ENCODE results near the gene DMTF1. TPM values are rescaled to one million over a fixed set of nuclear protein-coding genes. Genes with fewer than 3 reads are reported as not detected.

The DMTF1 gene
- total RNA-seq, 2 experiments from 2014 or later: 63.0 to 65.1 TPM

- H3K27ac Mint-ChIP-seq: peak overlapping the region; percentile 99
- H3K4me1 Mint-ChIP-seq (ENCODE audit: low read depth): peaks cover 24% of the 10 kb centered on the region
- ATAC-seq (no peak), DNase-seq (no peak)
- no peaks in the 10 kb centered on the region for H3K27me3 Mint-ChIP-seq
- intact Hi-C loops (cut with micrococcal nuclease): loop anchor here (5.0 kb wide), 1 partner anchor 94 kb away; the partner anchor contains the start of gene ELAPOR2
- TF ChIP-seq, protein P1, sequence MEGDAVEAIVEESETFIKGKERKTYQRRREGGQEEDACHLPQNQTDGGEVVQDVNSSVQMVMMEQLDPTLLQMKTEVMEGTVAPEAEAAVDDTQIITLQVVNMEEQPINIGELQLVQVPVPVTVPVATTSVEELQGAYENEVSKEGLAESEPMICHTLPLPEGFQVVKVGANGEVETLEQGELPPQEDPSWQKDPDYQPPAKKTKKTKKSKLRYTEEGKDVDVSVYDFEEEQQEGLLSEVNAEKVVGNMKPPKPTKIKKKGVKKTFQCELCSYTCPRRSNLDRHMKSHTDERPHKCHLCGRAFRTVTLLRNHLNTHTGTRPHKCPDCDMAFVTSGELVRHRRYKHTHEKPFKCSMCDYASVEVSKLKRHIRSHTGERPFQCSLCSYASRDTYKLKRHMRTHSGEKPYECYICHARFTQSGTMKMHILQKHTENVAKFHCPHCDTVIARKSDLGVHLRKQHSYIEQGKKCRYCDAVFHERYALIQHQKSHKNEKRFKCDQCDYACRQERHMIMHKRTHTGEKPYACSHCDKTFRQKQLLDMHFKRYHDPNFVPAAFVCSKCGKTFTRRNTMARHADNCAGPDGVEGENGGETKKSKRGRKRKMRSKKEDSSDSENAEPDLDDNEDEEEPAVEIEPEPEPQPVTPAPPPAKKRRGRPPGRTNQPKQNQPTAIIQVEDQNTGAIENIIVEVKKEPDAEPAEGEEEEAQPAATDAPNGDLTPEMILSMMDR (IDR thresholded peaks at IDR 0.05): no peak
- no peaks in the 10 kb centered on the region for H3K9me3 Mint-ChIP-seq
- peak overlapping the region; percentile 99 for H3K4me3 Mint-ChIP-seq
- POLR2A ChIA-PET: interaction anchor here (0.6 to 4.8 kb wide), 7 partner anchors 9 to 416 kb away, joined by 3 to 90 read pairs (median 4); partner anchors contain the start of gene TMEM243
- CTCF ChIA-PET: interaction anchor here (1.3 to 5.1 kb wide), 5 partner anchors 69 to 224 kb away, joined by 4 to 51 read pairs (median 7); partner anchors contain the start of genes ELAPOR2 and TMEM243
- H3K36me3 Mint-ChIP-seq (ENCODE audit: low read depth): peaks cover 24% of the 10 kb centered on the region
Measured at GRCh38 chr7:87151002-87151728, 1.1 kb upstream of the DMTF1 start.

DNA sequence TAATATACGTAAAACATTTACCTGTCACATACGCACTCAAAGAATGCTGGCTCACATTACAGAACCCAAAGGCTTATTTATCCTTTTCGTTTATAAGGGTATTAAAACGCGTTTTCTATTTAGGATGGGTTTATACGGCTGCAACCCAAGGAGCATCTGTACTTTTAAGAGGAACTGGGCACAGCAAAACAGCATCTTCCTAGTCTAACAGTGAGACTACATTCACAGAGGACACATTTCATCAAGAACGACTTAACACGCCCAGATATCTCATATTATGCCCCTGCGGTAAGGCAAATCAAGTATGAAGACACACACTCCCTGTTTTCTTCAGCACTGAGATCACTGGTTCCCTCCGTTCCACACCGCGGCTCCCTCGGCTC, 533 bp upstream of the DMTF1 start:
- ChIA-PET POLR2A (interaction anchor here (0.6 to 4.8 kb wide), 11 partner anchors 9 to 417 kb away, joined by 3 to 90 read pairs (median 4); partner anchors contain the start of gene TMEM243), CTCF (interaction anchor here (1.3 to 3.7 kb wide), 4 partner anchors 68 to 225 kb away, joined by 4 to 21 read pairs (median 6); partner anchors contain the start of genes ELAPOR2 and TMEM243)
- H3K27ac Mint-ChIP-seq: peak overlapping the region; percentile 99
- H3K4me3 Mint-ChIP-seq: peak overlapping the region; percentile 99
- H3K4me1 Mint-ChIP-seq (ENCODE audit: low read depth): peaks cover 29% of the 10 kb centered on the region
- ATAC-seq: peak; percentile 34
- intact Hi-C loops (cut with micrococcal nuclease): loop anchor here (1.0 to 5.0 kb wide), 3 partner anchors 65 to 212 kb away; partner anchors contain the start of gene ELAPOR2
- H3K27me3 Mint-ChIP-seq: no peaks in the 10 kb centered on the region
- no peak for DNase-seq
- no peaks in the 10 kb centered on the region for H3K9me3 Mint-ChIP-seq
- H3K36me3 Mint-ChIP-seq (ENCODE audit: low read depth): peaks cover 26% of the 10 kb centered on the region
- TF ChIP-seq, protein P1 (IDR thresholded peaks at IDR 0.05): no peak

DNA sequence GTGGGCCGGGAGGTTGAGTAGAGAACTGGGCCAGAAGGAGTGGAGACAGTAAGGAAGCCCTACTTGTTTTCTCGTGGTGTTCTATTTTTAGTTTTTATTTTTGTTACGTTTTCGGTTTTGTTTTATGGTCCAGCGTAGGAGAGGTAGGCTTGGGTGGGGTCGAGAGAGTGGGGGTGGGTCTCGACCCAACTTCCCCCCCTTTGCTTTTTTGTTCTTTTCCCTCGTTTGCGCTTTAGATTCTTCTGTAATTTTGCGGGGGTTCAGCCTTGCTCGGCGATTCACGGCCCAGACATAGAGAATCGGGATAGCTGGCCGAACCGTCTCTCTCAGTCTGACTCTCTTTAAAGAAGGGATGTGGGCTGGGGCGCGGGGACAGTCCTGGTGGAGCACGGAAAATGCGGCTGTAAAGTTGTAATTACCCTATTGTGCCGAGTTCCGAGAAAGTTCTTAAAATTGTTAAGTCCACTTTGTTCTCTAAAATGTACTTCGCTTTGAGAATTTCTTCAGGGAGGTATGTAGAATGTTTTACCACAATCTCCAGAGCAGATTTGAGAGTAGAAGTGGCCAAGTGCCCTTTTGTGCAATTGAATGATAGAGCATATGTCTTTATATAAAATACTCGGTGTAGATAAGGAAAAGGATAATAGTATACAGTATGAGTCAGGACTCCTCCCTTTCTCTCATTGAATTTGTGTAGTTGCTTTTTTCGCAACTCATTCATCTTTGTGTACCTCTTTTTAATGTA, 816 bp downstream of the DMTF1 start:
- Mint-ChIP-seq H3K4me3 (peak overlapping the region; percentile 99), H3K27me3 (no peaks in the 10 kb centered on the region), H3K4me1 (ENCODE audit: low read depth) (peaks cover 41% of the 10 kb centered on the region), H3K27ac (peak overlapping the region; percentile 99), H3K36me3 (ENCODE audit: low read depth) (peaks cover 32% of the 10 kb centered on the region), H3K9me3 (no peaks in the 10 kb centered on the region)
- ATAC-seq (peak; percentile 49), DNase-seq (peak; percentile 71)
- intact Hi-C loops (cut with micrococcal nuclease): loop anchor here (1.0 to 5.0 kb wide), 3 partner anchors 64 to 214 kb away; partner anchors contain the start of gene ELAPOR2
- TF ChIP-seq, protein P1 (IDR thresholded peaks at IDR 0.05): no peak
- CTCF ChIA-PET: interaction anchor here (0.8 to 3.7 kb wide), 13 partner anchors 13 to 227 kb away, joined by 3 to 21 read pairs (median 5); partner anchors contain the start of genes ELAPOR2 and TMEM243
- POLR2A ChIA-PET: interaction anchor here (0.7 to 4.8 kb wide), 15 partner anchors 8 to 447 kb away, joined by 3 to 90 read pairs (median 4); partner anchors contain the start of genes ABCB1 and TMEM243

GRCh38 chr7:87154166-87154565, 1.9 kb downstream of the DMTF1 start:
- ATAC-seq (no peak), DNase-seq (no peak)
- peak overlapping the region; percentile 99 for H3K4me3 Mint-ChIP-seq
- H3K27ac Mint-ChIP-seq: no peak overlapping the region
- intact Hi-C loops (cut with micrococcal nuclease): loop anchor here (5.0 kb wide), 1 partner anchor 97 kb away; the partner anchor contains the start of gene ELAPOR2
- CTCF ChIA-PET: interaction anchor here (0.8 to 3.7 kb wide), 11 partner anchors 12 to 228 kb away, joined by 3 to 21 read pairs (median 5); partner anchors contain the start of gene ELAPOR2
- H3K4me1 Mint-ChIP-seq (ENCODE audit: low read depth): peaks cover 42% of the 10 kb centered on the region
- TF ChIP-seq, protein P1 (IDR thresholded peaks at IDR 0.05): no peak
- no peaks in the 10 kb centered on the region for H3K27me3 Mint-ChIP-seq
- H3K9me3 Mint-ChIP-seq: no peaks in the 10 kb centered on the region
- peaks cover 32% of the 10 kb centered on the region for H3K36me3 Mint-ChIP-seq (ENCODE audit: low read depth)
- POLR2A ChIA-PET: interaction anchor here (1.2 to 4.8 kb wide), 7 partner anchors 10 to 446 kb away, joined by 3 to 90 read pairs (median 4); partner anchors contain the start of genes ABCB1 and TMEM243

Measured in activated CD8-positive, alpha-beta T cell treated with anti-CD3 and anti-CD28 coated beads for 36 hours (primary cell).